Epithelial cell of proximal tubule (primary cell): ENCODE data around the gene DYDC1. TPM values are rescaled to one million over a fixed set of nuclear protein-coding genes. Genes with fewer than 3 reads are reported as not detected.
"Not testable (repeated sequence)": the region's sequence is repeated elsewhere in the genome, so short reads cannot be mapped to it uniquely, and the experiment has no call there.

Source experiments
- DNase-seq: peaks from one replicate; pipeline ENCODE4 v3.0.0-alpha.2; 2011; ENCODE audit warnings: low read depth
- H3K4me3 ChIP-seq: 2 replicates; pipeline ENCODE4 v1.5.1; 2011; ENCODE audit warnings: low read depth, mild to moderate bottlenecking, low read length
- CTCF ChIP-seq: conservative IDR thresholded peaks from 2 replicates; pipeline ENCODE4 v1.5.1; 2012; ENCODE audit warnings: low read depth, mild to moderate bottlenecking, low read length
- total RNA-seq: library from RNA; depleted of rRNA; stranded (reverse); fragments of >200 nt; gene quantifications from 2 replicates; pipeline ENCODE4 v1.2.3, GENCODE V29; 2015

The DYDC1 gene
- total RNA-seq, 1 donor from 2014 or later = not detected

- DNase-seq = no peak
- no peak overlapping the region for H3K4me3 ChIP-seq
- TF ChIP-seq CTCF = no peak
These were observed 37.8 kb downstream of the DYDC1 start for GRCh38 chr10:80318742-80319141.

- TF ChIP-seq CTCF = no peak
These were observed 41.2 kb downstream of the DYDC1 start for GRCh38 chr10:80315391-80315790.

GRCh38 chr10:80313523-80313922 lies 43.0 kb downstream of the DYDC1 start:
- no peak for DNase-seq
- TF ChIP-seq CTCF = no peak
- H3K4me3 ChIP-seq = no peak overlapping the region

More at GRCh38 chr10:80315391-80315790, 41.2 kb downstream of the DYDC1 start:
- DNase-seq = no peak
- no peak overlapping the region for H3K4me3 ChIP-seq

- not testable (repeated sequence) for H3K4me3 ChIP-seq, DNase-seq
These were observed 50.6 kb downstream of the DYDC1 start for GRCh38 chr10:80305989-80306388.

GRCh38 chr10:80296942-80297341 lies 59.6 kb downstream of the DYDC1 start:
- DNase-seq = no peak
- TF ChIP-seq CTCF = no peak
- no peak overlapping the region for H3K4me3 ChIP-seq

- TF ChIP-seq CTCF = no peak
- H3K4me3 ChIP-seq = no peak overlapping the region
- no peak for DNase-seq
These were observed 63.8 kb downstream of the DYDC1 start for GRCh38 chr10:80292607-80293239.

GRCh38 chr10:80290474-80291220 lies 65.9 kb downstream of the DYDC1 start:
- no peak for TF ChIP-seq CTCF
- DNase-seq = no peak
- no peak overlapping the region for H3K4me3 ChIP-seq
